ENCODE measurements around the gene TUBB2B. TPM values are rescaled to one million over a fixed set of nuclear protein-coding genes. Genes with fewer than 3 reads are reported as not detected.
A peak's percentile ranks its signal among the peaks of the same experiment; 100 is the strongest.
"Not testable (repeated sequence)": the region's sequence is repeated elsewhere in the genome, so short reads cannot be mapped to it uniquely, and the experiment has no call there.

TUBB2B gene
- total and polyA plus RNA-seq, 4 experiments from 2014 or later: 0.22 to 0.32 TPM; not detected in 2

DNA sequence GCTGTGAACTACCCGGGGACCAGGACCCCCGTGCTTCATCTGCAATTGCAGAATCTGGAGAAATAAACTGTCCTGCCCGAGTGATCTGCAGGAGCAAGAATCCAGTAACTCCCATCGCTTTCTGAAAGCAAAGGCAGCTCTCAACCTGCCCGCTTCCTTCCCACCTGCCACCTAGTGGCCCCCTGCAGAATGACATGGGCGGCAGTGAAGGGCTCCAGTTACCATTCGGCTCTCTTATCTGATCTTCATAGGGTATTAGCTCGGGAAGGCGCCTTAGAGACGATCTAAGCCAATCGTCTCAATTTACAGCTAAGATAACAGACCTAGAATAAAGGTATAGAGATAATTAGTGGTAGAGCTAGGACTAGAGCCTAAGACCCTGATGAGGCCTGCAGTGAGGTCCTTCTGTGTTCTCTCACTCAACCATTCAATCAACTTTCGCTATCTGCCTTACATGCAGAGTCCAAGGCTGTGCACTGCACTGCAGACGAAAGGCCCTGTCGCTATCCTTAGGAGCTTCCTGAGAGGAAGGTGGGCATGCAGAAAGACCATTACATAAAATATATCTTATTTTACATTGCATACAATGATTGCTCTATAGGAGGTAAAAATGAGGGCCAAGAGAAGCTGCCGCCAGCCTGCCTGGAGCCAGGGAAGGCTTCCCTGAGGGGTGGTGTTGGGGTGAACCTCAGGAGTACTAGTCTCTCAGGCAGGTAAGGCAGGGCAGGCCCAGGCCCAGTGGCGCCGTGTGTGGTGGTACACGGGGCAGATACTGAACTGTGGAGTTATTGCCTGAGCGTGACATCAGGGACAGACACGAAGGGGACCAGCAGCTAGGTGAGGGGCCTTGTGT, 24.2 kb upstream of the TUBB2B start:
- POLR2A ChIA-PET (ENCODE audit: partially characterized antibody): interaction anchor here (0.8 to 2.5 kb wide), 7 partner anchors 8 to 263 kb away, joined by 3 to 10 read pairs (median 4); partner anchors contain the start of genes BPHL, PSMG4, RIPK1 and TUBB2A
- H3K4me3 ChIP-seq (ENCODE audit: low read length in 2 of 2): no peak overlapping the region
- Mint-ChIP-seq H3K4me1 (peaks cover 4 to 15% (median 6%) of the 10 kb centered on the region in 4 donors), H3K36me3 (peaks cover 0 to 4% of the 10 kb centered on the region in 2 donors), H3K4me3 (peak overlapping the region in 5 of 8 donors; percentile 15 to 66 (median 61)), H3K27ac (peak overlapping the region in 1 of 7 donors; percentile 1), H3K27me3 (peaks cover 26 to 30% of the 10 kb centered on the region in 2 donors), H3K9me3 (peaks cover 0 to 1% (median 0%) of the 10 kb centered on the region in 8 donors)
- intact Hi-C loops (cut with micrococcal nuclease): loop anchor here (1.0 to 10.0 kb wide), 5 partner anchors 94 to 487 kb away; partner anchors contain the start of genes NQO2, RIPK1, TUBB2A and WRNIP1
- H3K27ac ChIP-seq (ENCODE audit: low read depth, low read length): no peak overlapping the region
- CTCF ChIA-PET (ENCODE audit: partially characterized antibody): interaction anchor here (0.6 to 5.9 kb wide), 51 partner anchors 9 to 1728 kb away, joined by 3 to 83 read pairs (median 5); partner anchors contain the start of gene TUBB2A
- DNase-seq: peak; percentile 73 to 79 (median 77)
- H3K9me3 ChIP-seq (ENCODE audit: control insufficient read depth in 1 of 2, low read length in 2 of 2): no peaks in the 10 kb centered on the region
- H3K4me1 ChIP-seq (ENCODE audit: insufficient read depth, low read length): peaks cover 9% of the 10 kb centered on the region
- H3K36me3 ChIP-seq (ENCODE audit: insufficient read depth, low read length): no peaks in the 10 kb centered on the region
- H3K27me3 ChIP-seq (ENCODE audit: insufficient read depth, low read length): no peaks in the 10 kb centered on the region

DNA sequence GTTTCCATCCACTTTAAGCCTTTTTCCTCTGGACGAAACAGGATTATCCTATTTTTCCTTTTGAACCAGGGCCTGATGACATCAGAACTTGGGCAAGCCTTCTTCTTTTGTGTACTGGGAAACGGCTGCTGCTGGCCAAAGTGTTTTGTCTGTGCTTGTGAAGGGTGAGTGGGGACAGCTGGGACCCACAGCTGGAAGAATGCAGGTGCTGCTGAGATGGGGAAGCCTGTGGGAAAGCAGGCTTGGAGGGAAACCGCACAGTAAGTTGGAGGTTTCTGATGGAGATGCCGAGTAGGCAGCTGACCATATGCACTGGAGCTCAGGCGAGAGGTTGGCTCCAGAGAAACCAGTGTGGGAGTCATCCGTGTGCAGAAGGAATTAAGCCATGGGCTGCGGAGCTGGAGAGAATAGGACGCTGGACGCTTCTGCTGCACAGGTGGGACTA, 22.8 kb upstream of the TUBB2B start:
- CTCF ChIA-PET (ENCODE audit: partially characterized antibody): interaction anchor here (0.8 to 5.9 kb wide), 17 partner anchors 11 to 478 kb away, joined by 3 to 83 read pairs (median 9); partner anchors contain the start of genes TUBB2A and TUBB2B
- Mint-ChIP-seq H3K27ac (no peak overlapping the region), H3K4me3 (peak overlapping the region in 1 of 8 donors; percentile 8)

DNA sequence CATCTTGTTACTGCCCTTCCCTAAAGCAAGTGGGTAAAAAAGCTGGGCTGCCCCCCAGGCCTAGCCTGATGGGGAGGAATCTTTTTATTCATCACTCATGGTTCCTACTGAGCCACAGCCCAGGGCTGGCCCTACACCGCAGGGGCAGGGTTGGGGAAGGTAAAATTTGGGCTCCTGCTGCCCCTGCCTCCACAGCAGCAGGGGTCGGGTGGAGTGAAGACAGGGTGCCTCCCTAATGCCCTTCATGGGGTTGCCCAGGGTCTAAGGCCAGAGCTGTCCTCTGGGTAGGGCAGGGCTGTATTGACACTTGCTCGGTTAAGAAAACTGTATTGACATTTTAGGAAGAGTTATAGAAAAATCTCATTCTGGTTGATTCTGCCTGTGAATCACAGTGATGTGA, 22.4 kb upstream of the TUBB2B start:
- H3K4me1 Mint-ChIP-seq: peaks cover 4 to 15% (median 6%) of the 10 kb centered on the region in 4 donors
- H3K27ac Mint-ChIP-seq: no peak overlapping the region

More for the DNA sequence above, 22.8 kb upstream of the TUBB2B start:
- peaks cover 9% of the 10 kb centered on the region for H3K4me1 ChIP-seq (ENCODE audit: insufficient read depth, low read length)
- H3K9me3 ChIP-seq (ENCODE audit: control insufficient read depth in 1 of 2, low read length in 2 of 2): no peaks in the 10 kb centered on the region
- no peaks in the 10 kb centered on the region for H3K27me3 ChIP-seq (ENCODE audit: insufficient read depth, low read length)
- intact Hi-C loops (cut with micrococcal nuclease): loop anchor here (2.0 to 10.0 kb wide), 3 partner anchors 181 to 485 kb away; partner anchors contain the start of genes NQO2, RIPK1 and WRNIP1
- H3K36me3 ChIP-seq (ENCODE audit: insufficient read depth, low read length): no peaks in the 10 kb centered on the region
- no peak overlapping the region for H3K27ac ChIP-seq (ENCODE audit: low read depth, low read length)
- Mint-ChIP-seq H3K36me3 (peaks cover 0 to 4% of the 10 kb centered on the region in 2 donors), H3K27me3 (peaks cover 33% of the 10 kb centered on the region in 2 donors), H3K4me1 (peaks cover 4 to 15% (median 6%) of the 10 kb centered on the region in 4 donors), H3K9me3 (no peaks in the 10 kb centered on the region)
- no peak overlapping the region for H3K4me3 ChIP-seq (ENCODE audit: low read length in 2 of 2)
- POLR2A ChIA-PET (ENCODE audit: partially characterized antibody): interaction anchor here (1.2 to 2.5 kb wide), 2 partner anchors 9 to 88 kb away, joined by 3 to 10 read pairs; partner anchors contain the start of gene PSMG4
- no peak for DNase-seq

DNA sequence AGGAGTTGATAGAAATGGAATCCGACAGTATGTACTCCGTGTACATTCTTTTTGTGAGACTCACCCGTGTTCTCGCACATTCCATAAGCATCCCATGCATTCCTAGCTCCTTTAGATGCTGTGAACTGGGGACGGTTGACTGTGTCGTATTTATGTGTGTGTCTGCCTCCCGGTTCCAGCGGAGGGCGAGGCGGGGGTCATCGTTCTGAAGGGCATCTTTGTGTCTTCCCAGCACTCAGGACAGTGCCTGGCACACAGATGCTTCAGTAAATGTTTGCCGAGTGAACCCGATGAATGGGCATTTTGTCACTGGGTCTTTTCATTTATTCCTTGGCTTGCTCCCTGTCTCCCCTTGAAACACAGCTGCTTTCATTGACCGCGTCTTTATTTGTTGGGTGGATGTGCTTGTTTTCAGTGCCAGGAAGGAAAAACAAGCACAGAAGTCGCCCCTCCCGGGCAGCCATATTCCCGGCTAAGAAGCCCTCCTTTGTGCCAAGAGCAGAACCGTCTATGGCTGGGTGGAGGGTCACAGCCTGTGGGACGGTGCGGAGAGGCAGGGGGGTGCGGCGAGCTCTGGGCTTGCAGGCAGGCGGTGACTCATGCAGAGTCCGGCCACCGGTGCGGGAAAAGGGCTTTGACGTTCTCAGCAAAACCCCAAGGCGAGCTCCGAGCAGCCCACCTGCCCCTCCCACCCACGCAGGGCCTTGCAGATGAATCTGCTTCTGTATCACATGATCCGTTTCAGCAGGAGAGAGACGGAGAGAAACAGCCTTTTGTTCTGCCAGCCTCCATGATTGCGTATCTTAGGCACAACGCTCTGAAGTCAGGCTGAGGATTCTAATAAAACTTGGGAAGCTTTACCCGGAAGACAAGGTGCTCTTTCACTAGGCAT, 20.0 kb upstream of the TUBB2B start:
- ChIA-PET POLR2A (ENCODE audit: partially characterized antibody) (no interaction called here), CTCF (ENCODE audit: partially characterized antibody) (interaction anchor here (1.0 to 5.9 kb wide), 4 partner anchors 12 to 121 kb away, joined by 3 to 37 read pairs (median 12); partner anchors contain the start of genes PSMG4 and TUBB2A)
- peaks cover 4% of the 10 kb centered on the region for H3K27me3 ChIP-seq (ENCODE audit: insufficient read depth, low read length)
- intact Hi-C loops (cut with micrococcal nuclease): no loop called here
- DNase-seq: no peak
- Mint-ChIP-seq H3K9me3 (no peaks in the 10 kb centered on the region), H3K27me3 (peaks cover 40 to 48% of the 10 kb centered on the region in 2 donors), H3K4me3 (no peak overlapping the region), H3K36me3 (peaks cover 0 to 4% of the 10 kb centered on the region in 2 donors), H3K4me1 (peaks cover 4 to 10% (median 6%) of the 10 kb centered on the region in 4 donors), H3K27ac (no peak overlapping the region)
- H3K4me1 ChIP-seq (ENCODE audit: insufficient read depth, low read length): peaks cover 9% of the 10 kb centered on the region
- no peak overlapping the region for H3K27ac ChIP-seq (ENCODE audit: low read depth, low read length)
- H3K9me3 ChIP-seq (ENCODE audit: control insufficient read depth in 1 of 2, low read length in 2 of 2): no peaks in the 10 kb centered on the region
- H3K4me3 ChIP-seq (ENCODE audit: low read length in 2 of 2): no peak overlapping the region
- no peaks in the 10 kb centered on the region for H3K36me3 ChIP-seq (ENCODE audit: insufficient read depth, low read length)

More for the DNA sequence above, 22.4 kb upstream of the TUBB2B start:
- Histone ChIP-seq H3K27ac (ENCODE audit: low read depth, low read length) (no peak overlapping the region), H3K36me3 (ENCODE audit: insufficient read depth, low read length) (no peaks in the 10 kb centered on the region), H3K4me1 (ENCODE audit: insufficient read depth, low read length) (peaks cover 9% of the 10 kb centered on the region), H3K4me3 (ENCODE audit: low read length in 2 of 2) (no peak overlapping the region), H3K9me3 (ENCODE audit: control insufficient read depth in 1 of 2, low read length in 2 of 2) (no peaks in the 10 kb centered on the region), H3K27me3 (ENCODE audit: insufficient read depth, low read length) (no peaks in the 10 kb centered on the region)
- Mint-ChIP-seq H3K36me3 (peaks cover 0 to 4% of the 10 kb centered on the region in 2 donors), H3K27me3 (peaks cover 33 to 34% of the 10 kb centered on the region in 2 donors), H3K9me3 (no peaks in the 10 kb centered on the region), H3K4me3 (no peak overlapping the region)
- intact Hi-C loops (cut with micrococcal nuclease): loop anchor here (2.0 to 10.0 kb wide), 3 partner anchors 181 to 485 kb away; partner anchors contain the start of genes NQO2, RIPK1 and WRNIP1
- no peak for DNase-seq
- ChIA-PET CTCF (ENCODE audit: partially characterized antibody) (interaction anchor here (1.3 to 5.9 kb wide), 9 partner anchors 11 to 130 kb away, joined by 3 to 37 read pairs (median 14); partner anchors contain the start of genes TUBB2A and TUBB2B), POLR2A (ENCODE audit: partially characterized antibody) (interaction anchor here (2.5 kb wide), 1 partner anchor 10 kb away, joined by 10 read pairs; the partner anchor contains the start of gene PSMG4)

DNA sequence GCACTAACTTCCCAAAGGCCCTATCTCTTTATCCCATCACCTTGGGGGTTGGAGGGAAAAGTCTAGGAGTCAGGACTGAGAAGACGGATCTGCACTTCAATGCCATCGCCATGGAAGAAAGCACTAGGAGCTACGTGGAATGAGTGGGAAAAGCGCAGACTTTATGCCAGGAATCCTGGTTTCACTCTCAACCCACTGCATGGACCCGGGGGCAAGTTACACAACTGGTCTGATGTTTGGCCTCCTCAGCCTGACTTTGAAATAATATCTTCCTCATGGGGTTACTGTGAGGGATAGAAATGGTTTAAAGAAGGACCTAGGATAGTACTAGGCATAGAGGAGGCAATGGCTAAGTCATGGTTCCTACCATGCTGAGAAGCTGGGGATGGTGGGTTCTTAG, 17.8 kb upstream of the TUBB2B start:
- Mint-ChIP-seq H3K27me3 (peaks cover 35 to 45% of the 10 kb centered on the region in 2 donors), H3K4me1 (no peaks in the 10 kb centered on the region), H3K36me3 (peaks cover 0 to 4% of the 10 kb centered on the region in 2 donors), H3K27ac (no peak overlapping the region), H3K9me3 (no peaks in the 10 kb centered on the region), H3K4me3 (no peak overlapping the region)
- ChIA-PET POLR2A (ENCODE audit: partially characterized antibody) (no interaction called here), CTCF (ENCODE audit: partially characterized antibody) (no interaction called here)
- intact Hi-C loops (cut with micrococcal nuclease): no loop called here
- Histone ChIP-seq H3K27me3 (ENCODE audit: insufficient read depth, low read length) (peaks cover 4% of the 10 kb centered on the region), H3K27ac (ENCODE audit: low read depth, low read length) (no peak overlapping the region), H3K9me3 (ENCODE audit: control insufficient read depth in 1 of 2, low read length in 2 of 2) (no peaks in the 10 kb centered on the region), H3K4me1 (ENCODE audit: insufficient read depth, low read length) (no peaks in the 10 kb centered on the region), H3K36me3 (ENCODE audit: insufficient read depth, low read length) (no peaks in the 10 kb centered on the region), H3K4me3 (ENCODE audit: low read length in 2 of 2) (no peak overlapping the region)
- DNase-seq: no peak

DNA sequence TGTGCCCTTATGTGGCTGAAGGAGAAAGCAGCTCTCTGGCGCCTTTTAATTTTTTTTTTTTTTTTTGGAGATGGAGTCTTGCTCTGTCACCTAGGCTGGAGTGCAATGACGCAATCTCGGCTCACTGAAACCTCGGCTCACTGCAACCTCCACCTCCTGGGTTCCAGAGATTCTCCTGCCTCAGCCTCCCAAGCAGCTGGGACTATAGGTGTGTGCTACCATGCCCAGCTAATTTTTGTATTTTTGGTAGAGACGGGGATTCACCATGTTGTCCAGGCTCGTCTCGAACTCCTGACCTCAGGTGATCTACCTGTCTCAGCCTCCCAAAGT, 17.3 kb upstream of the TUBB2B start:
- H3K27me3 Mint-ChIP-seq: peaks cover 34 to 45% of the 10 kb centered on the region in 2 donors
- H3K4me3 ChIP-seq (ENCODE audit: low read length in 2 of 2); H3K27ac ChIP-seq (ENCODE audit: low read depth, low read length); H3K36me3 Mint-ChIP-seq; H3K4me3 Mint-ChIP-seq; intact Hi-C loops (cut with micrococcal nuclease); POLR2A ChIA-PET (ENCODE audit: partially characterized antibody); H3K27ac Mint-ChIP-seq; H3K36me3 ChIP-seq (ENCODE audit: insufficient read depth, low read length); CTCF ChIA-PET (ENCODE audit: partially characterized antibody); H3K9me3 ChIP-seq (ENCODE audit: control insufficient read depth in 1 of 2, low read length in 2 of 2); H3K9me3 Mint-ChIP-seq; DNase-seq; H3K4me1 ChIP-seq (ENCODE audit: insufficient read depth, low read length); H3K4me1 Mint-ChIP-seq; H3K27me3 ChIP-seq (ENCODE audit: insufficient read depth, low read length): not testable (repeated sequence)

Data from CD4-positive, alpha-beta memory T cell (primary cell).